IMR-90 (cell line): ENCODE measurements around the gene ARL5C. TPM values are rescaled to one million over a fixed set of nuclear protein-coding genes. Genes with fewer than 3 reads are reported as not detected.

Experiments
- ATAC-seq: fragments of 200-7000 bp; cut with Tn5 transposase; 2 replicates; pipeline ENCODE4 v1.9.1; 2020; ENCODE audit warnings: low read depth, mild to moderate bottlenecking, moderate library complexity
- BruUV-seq: library from RNA; stranded (reverse); fragments of 400-500 nt; replicated peaks from 2 replicates; lab custom pipeline; 2021; lab: Mats Ljungman, UMichigan
- CTCF ChIA-PET: fragments of 300-600 bp; formaldehyde crosslinking; extraction: SDS; loops from one replicate; lab custom pipeline; 2021; ENCODE audit warnings: antibody characterized with exemption; lab: Yijun Ruan, JAX
- POLR2A ChIA-PET: fragments of 300-600 bp; sonication (Branson Sonifier 250); formaldehyde crosslinking; loops from one replicate; lab custom pipeline; 2022; ENCODE audit warnings: antibody characterized with exemption; ENCODE audit not compliant: unreplicated experiment; lab: Charles Lee
- DNase-seq: peaks from one replicate; pipeline ENCODE4 v3.0.0; 2013
- H2AFZ ChIP-seq: replicated peaks from 2 replicates; pipeline ENCODE3; 2013; ENCODE audit warnings: low read length, mild to moderate bottlenecking; ENCODE audit not compliant: poor library complexity
- H2AK5ac ChIP-seq: 2 replicates; pipeline ENCODE4 v1.6.1; 2013; ENCODE audit warnings: low read depth, low read length, inconsistent platforms
- H2AK9ac ChIP-seq: replicated peaks from 2 replicates; pipeline ENCODE3; 2013; ENCODE audit warnings: mild to moderate bottlenecking, low read depth, low read length, moderate library complexity; ENCODE audit not compliant: poor library complexity
- H2BK120ac ChIP-seq: 2 replicates; pipeline ENCODE4 v1.6.1; 2013; ENCODE audit warnings: low read depth, low read length, inconsistent platforms
- H2BK15ac ChIP-seq: 3 replicates; pipeline ENCODE4 v1.6.1; 2013; ENCODE audit warnings: low read depth, low read length, inconsistent platforms
- H2BK20ac ChIP-seq: 2 replicates; pipeline ENCODE4 v1.6.1; 2013; ENCODE audit warnings: low read depth, mild to moderate bottlenecking, inconsistent platforms, low read length, moderate library complexity
- H2BK5ac ChIP-seq: 2 replicates; pipeline ENCODE4 v1.6.1; 2013; ENCODE audit warnings: mild to moderate bottlenecking, low read depth, low read length, inconsistent platforms; ENCODE audit not compliant: poor library complexity, severe bottlenecking
- H3K14ac ChIP-seq: replicated peaks from 2 replicates; pipeline ENCODE4 v1.6.1; 2013; ENCODE audit warnings: low read depth, low read length, inconsistent platforms
- H3K18ac ChIP-seq: 2 replicates; pipeline ENCODE4 v1.6.1; 2013; ENCODE audit warnings: low read depth, low read length, control low read depth
- H3K23ac ChIP-seq: 2 replicates; pipeline ENCODE4 v1.6.1; 2013; ENCODE audit warnings: low read depth, low read length, inconsistent platforms
- H3K27ac ChIP-seq: 2 replicates; pipeline ENCODE4 v1.5.1; 2013; ENCODE audit warnings: mild to moderate bottlenecking, control low read depth, low read length; ENCODE audit not compliant: insufficient read depth
- H3K27me3 ChIP-seq: 2 replicates; pipeline ENCODE4 v1.6.1; 2013; ENCODE audit warnings: low read length; ENCODE audit not compliant: control insufficient read depth, insufficient read depth
- H3K36me3 ChIP-seq: 2 replicates; pipeline ENCODE4 v1.6.1; 2013; ENCODE audit warnings: low read length, mixed read lengths; ENCODE audit not compliant: control insufficient read depth, insufficient read depth
- H3K4ac ChIP-seq: 2 replicates; pipeline ENCODE4 v1.6.1; 2013; ENCODE audit warnings: low read depth, low read length, inconsistent platforms
- H3K4me1 ChIP-seq: 2 replicates; pipeline ENCODE4 v1.6.1; 2013; ENCODE audit warnings: low read length, mixed read lengths; ENCODE audit not compliant: control insufficient read depth, insufficient read depth
- H3K4me2 ChIP-seq: 2 replicates; pipeline ENCODE4 v1.6.1; 2013; ENCODE audit warnings: low read depth, mild to moderate bottlenecking, control low read depth, low read length, moderate library complexity
- H3K4me3 ChIP-seq: 2 replicates; pipeline ENCODE4 v1.5.1; 2013; ENCODE audit warnings: low read depth, mild to moderate bottlenecking, control low read depth, low read length, moderate library complexity; ENCODE audit not compliant: insufficient read depth
- H3K56ac ChIP-seq: 2 replicates; pipeline ENCODE4 v1.6.1; 2013; ENCODE audit warnings: low read length, inconsistent platforms; ENCODE audit not compliant: insufficient read depth; ENCODE audit errors: extremely low read depth
- H3K79me1 ChIP-seq, 2 experiments: 2 replicates each; pipeline ENCODE4 v1.6.1; 2013; ENCODE audit warnings: low read length in 2 of 2, inconsistent platforms in 1 of 2, low read depth in 1 of 2
- H3K9ac ChIP-seq: 2 replicates; pipeline ENCODE4 v1.6.1; 2013; ENCODE audit warnings: low read depth, low read length, control low read depth
- H3K9me1 ChIP-seq: 2 replicates; pipeline ENCODE4 v1.6.1; 2013; ENCODE audit warnings: low read length, inconsistent platforms; ENCODE audit not compliant: insufficient read depth
- H3K9me3 ChIP-seq: 2 replicates; pipeline ENCODE4 v1.6.1; 2013; ENCODE audit warnings: low read length; ENCODE audit not compliant: control insufficient read depth, insufficient read depth
- H4K20me1 ChIP-seq: 2 replicates; pipeline ENCODE4 v1.6.1; 2013; ENCODE audit warnings: low read length, inconsistent platforms; ENCODE audit not compliant: insufficient read depth
- H4K5ac ChIP-seq: 2 replicates; pipeline ENCODE4 v1.6.1; 2013; ENCODE audit warnings: mild to moderate bottlenecking, low read depth, low read length, control low read depth
- H4K8ac ChIP-seq, 2 experiments: 2 replicates each; pipeline ENCODE4 v1.6.1; 2013; ENCODE audit warnings: low read depth in 2 of 2, low read length in 2 of 2, control low read depth in 1 of 2, inconsistent platforms in 1 of 2
- H4K91ac ChIP-seq: 2 replicates; pipeline ENCODE4 v1.6.1; 2013; ENCODE audit warnings: low read depth, low read length, inconsistent platforms; ENCODE audit not compliant: insufficient read depth
- BHLHE40 ChIP-seq: fragments of 150-350 bp; IDR thresholded peaks from 2 replicates; pipeline ENCODE4 v1.6.1; 2016; ENCODE audit warnings: mild to moderate bottlenecking, low read depth, low read length
- CEBPB ChIP-seq: IDR thresholded peaks from 2 replicates; pipeline ENCODE4 v1.6.1; 2012; ENCODE audit warnings: low read depth, low read length, improper control_type of control experiment
- CHD1 ChIP-seq: IDR thresholded peaks from 2 replicates; pipeline ENCODE4 v1.6.1; 2012; ENCODE audit warnings: low read depth, low read length, improper control_type of control experiment
- FOS ChIP-seq: fragments of 150-350 bp; IDR thresholded peaks from 2 replicates; pipeline ENCODE4 v1.6.1; 2016; ENCODE audit warnings: low read depth, low read length
- MAFK ChIP-seq: IDR thresholded peaks from 2 replicates; pipeline ENCODE4 v1.6.1; 2012; ENCODE audit warnings: low read depth, low read length, improper control_type of control experiment
- MAZ ChIP-seq: IDR thresholded peaks from 2 replicates; pipeline ENCODE4 v1.6.1; 2012; ENCODE audit warnings: low read depth, mild to moderate bottlenecking, low read length, improper control_type of control experiment, moderate library complexity, borderline replicate concordance
- MXI1 ChIP-seq: IDR thresholded peaks from 2 replicates; pipeline ENCODE4 v1.6.1; 2012; ENCODE audit warnings: low read depth, mild to moderate bottlenecking, low read length, moderate library complexity, borderline replicate concordance
- NFE2L2 ChIP-seq: fragments of 150-350 bp; IDR thresholded peaks from 2 replicates; pipeline ENCODE4 v1.6.1; 2016; ENCODE audit warnings: low read depth, mild to moderate bottlenecking, low read length
- POLR2A ChIP-seq: IDR thresholded peaks from 2 replicates; pipeline ENCODE4 v1.6.1; 2012; ENCODE audit warnings: mild to moderate bottlenecking, low read depth, low read length
- RAD21 ChIP-seq: IDR thresholded peaks from 2 replicates; pipeline ENCODE4 v1.6.1; 2012; ENCODE audit warnings: low read length, improper control_type of control experiment
- RCOR1 ChIP-seq: IDR thresholded peaks from 2 replicates; pipeline ENCODE4 v1.6.1; 2012; ENCODE audit warnings: mild to moderate bottlenecking, low read length, improper control_type of control experiment; ENCODE audit not compliant: insufficient replicate concordance
- RFX5 ChIP-seq: IDR thresholded peaks from 2 replicates; pipeline ENCODE4 v1.8.0; 2012; ENCODE audit warnings: low read depth, mild to moderate bottlenecking, low read length, moderate library complexity
- SMC3 ChIP-seq: fragments of 150-350 bp; IDR thresholded peaks from 2 replicates; pipeline ENCODE4 v1.6.1; 2016; ENCODE audit warnings: low read depth, mild to moderate bottlenecking, antibody characterized with exemption, low read length, moderate library complexity
- WGBS, 2 experiments: methylation state at CpG; one replicate each; pipeline versions ENCODE4 v1.1.5 to v1.1.7; 2013; ENCODE audit warnings: missing lambda C conversion rate in 2 of 2; ENCODE audit not compliant: insufficient read length in 1 of 2; ENCODE audit errors: extremely low coverage in 2 of 2; 5-methylcytosine and 5-hydroxymethylcytosine counted together
- dilution Hi-C: fragments of 300-500 bp; cut with HindIII; formaldehyde crosslinking; loops from one replicate; pipeline ENCODE4 v1.14.3; 2018; ENCODE audit warnings: low sequenced_read_pairs; ENCODE audit not compliant: unreplicated experiment
- in situ Hi-C: fragments of 300-500 bp; cut with MboI; formaldehyde crosslinking; loops from 3 replicates; pipeline ENCODE4 v1.14.3; 2019; ENCODE audit warnings: low sequenced_read_pairs, inconsistent platforms, mixed read lengths
- intact Hi-C: fragments of 100-400 bp; cut with micrococcal nuclease; formaldehyde crosslinking; loops from 2 replicates; pipeline ENCODE4 v1.10.0; 2022
- polyA plus RNA-seq, 3 experiments: library from polyadenylated mRNA; depleted of rRNA; stranded (reverse); fragments of >200 nt; gene quantifications; 2 replicates each; pipeline ENCODE4 v1.2.3, GENCODE V29; 2012; ENCODE audit warnings: low replicate concordance in 1 of 3
- total RNA-seq: library from RNA; depleted of rRNA; stranded (reverse); fragments of >200 nt; gene quantifications from 2 replicates; pipeline ENCODE4 v1.2.3, GENCODE V29; 2012
- TF ChIP-seq, protein P1 (sequence below): conservative IDR thresholded peaks from 2 replicates; pipeline ENCODE4 v1.5.1; 2012; ENCODE audit warnings: mild to moderate bottlenecking, low read depth, low read length, improper control_type of control experiment
- TF ChIP-seq, protein P2 (sequence below): fragments of 150-350 bp; IDR thresholded peaks from 2 replicates; pipeline ENCODE4 v1.6.1; 2017; ENCODE audit warnings: mild to moderate bottlenecking, antibody characterized with exemption, low read length, low read depth
- TF ChIP-seq, protein P3 (sequence below): fragments of 150-350 bp; IDR thresholded peaks from 2 replicates; pipeline ENCODE4 v1.6.1; 2016; ENCODE audit warnings: low read depth, mild to moderate bottlenecking, low read length, moderate library complexity, borderline replicate concordance

The ARL5C gene
- total and polyA plus RNA-seq, 2 of the 4 experiments (the other 2 are of a cell fraction) = not detected

DNA sequence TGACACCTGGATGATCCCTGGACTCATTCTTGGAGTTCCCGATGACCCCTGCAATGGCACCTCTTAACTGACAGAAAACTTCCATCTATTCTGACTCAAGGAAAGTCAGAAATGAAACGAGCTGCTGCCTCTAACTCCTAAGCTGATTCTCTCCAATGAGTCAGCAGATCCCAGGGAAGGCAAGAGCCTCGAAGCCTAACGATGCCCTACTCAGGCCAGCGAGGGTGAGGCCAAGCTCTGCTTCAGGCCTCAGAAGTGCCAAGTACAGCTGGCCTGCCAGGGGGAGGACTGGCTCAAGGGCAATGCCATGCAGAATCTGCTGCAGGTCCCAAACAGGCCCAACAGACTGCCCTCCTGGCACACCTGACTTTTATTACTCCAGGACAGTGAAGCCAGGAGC is 50.8 kb downstream of the ARL5C start:
- Histone ChIP-seq H3K9me1 (peaks cover 13% of the 10 kb centered on the region), H2BK120ac (peak overlapping the region; percentile 81), H3K27me3 (peaks cover 28% of the 10 kb centered on the region), H3K36me3 (no peaks in the 10 kb centered on the region), H3K79me1 (no peaks in the 10 kb centered on the region), H3K27ac (peak overlapping the region; percentile 67; the same call in 1 of the 2 replicates), H4K8ac (peak overlapping the region; percentile 83 to 84), H2AK5ac (no peak overlapping the region), H3K9me3 (peaks cover 4% of the 10 kb centered on the region; the same call in 1 of the 2 replicates), H4K91ac (peak overlapping the region; percentile 26), H2AFZ (peak overlapping the region; percentile 89), H4K5ac (peak overlapping the region; percentile 60), H4K20me1 (no peaks in the 10 kb centered on the region), H2BK20ac (peak overlapping the region; percentile 79), H3K14ac (peak overlapping the region; percentile 74), H3K18ac (peak overlapping the region; percentile 65), H3K4ac (peak overlapping the region; percentile 70), H3K4me1 (peaks cover 7% of the 10 kb centered on the region), H3K4me2 (peak overlapping the region; percentile 64), H3K56ac (0 out of 2 replicates have a peak overlapping the region, but pooled peaks have one; percentile 15), H3K9ac (peak overlapping the region; percentile 62; the same call in 1 of the 2 replicates), H2BK5ac (peak overlapping the region; percentile 44), H3K23ac (peak overlapping the region; percentile 70; the same call in 1 of the 2 replicates), H2BK15ac (peak overlapping the region; percentile 43; the same call in 1 of the 3 replicates), H2AK9ac (peak overlapping the region; percentile 85), H3K4me3 (no peak overlapping the region)
- ChIA-PET POLR2A (interaction anchor here (1.4 kb wide), 1 partner anchor 9 kb away, joined by 4 read pairs; no protein-coding TSS in a partner anchor), CTCF (interaction anchor here (0.7 to 1.2 kb wide), 3 partner anchors 49 to 132 kb away, joined by 3 read pairs; no protein-coding TSS in a partner anchor)
- intact Hi-C loops (no loop called here), in situ Hi-C loops (no loop called here), dilution Hi-C loops (no loop called here)
- BruUV-seq = no TSS peak
- WGBS, 2 experiments = 39% methylated on average over 4 of the region's 5 CpGs; no CpG with 5 or more reads in 1 of the 2 experiments
- DNase-seq (peak; percentile 62), ATAC-seq (peak; percentile 93)
- TF ChIP-seq, protein P1, sequence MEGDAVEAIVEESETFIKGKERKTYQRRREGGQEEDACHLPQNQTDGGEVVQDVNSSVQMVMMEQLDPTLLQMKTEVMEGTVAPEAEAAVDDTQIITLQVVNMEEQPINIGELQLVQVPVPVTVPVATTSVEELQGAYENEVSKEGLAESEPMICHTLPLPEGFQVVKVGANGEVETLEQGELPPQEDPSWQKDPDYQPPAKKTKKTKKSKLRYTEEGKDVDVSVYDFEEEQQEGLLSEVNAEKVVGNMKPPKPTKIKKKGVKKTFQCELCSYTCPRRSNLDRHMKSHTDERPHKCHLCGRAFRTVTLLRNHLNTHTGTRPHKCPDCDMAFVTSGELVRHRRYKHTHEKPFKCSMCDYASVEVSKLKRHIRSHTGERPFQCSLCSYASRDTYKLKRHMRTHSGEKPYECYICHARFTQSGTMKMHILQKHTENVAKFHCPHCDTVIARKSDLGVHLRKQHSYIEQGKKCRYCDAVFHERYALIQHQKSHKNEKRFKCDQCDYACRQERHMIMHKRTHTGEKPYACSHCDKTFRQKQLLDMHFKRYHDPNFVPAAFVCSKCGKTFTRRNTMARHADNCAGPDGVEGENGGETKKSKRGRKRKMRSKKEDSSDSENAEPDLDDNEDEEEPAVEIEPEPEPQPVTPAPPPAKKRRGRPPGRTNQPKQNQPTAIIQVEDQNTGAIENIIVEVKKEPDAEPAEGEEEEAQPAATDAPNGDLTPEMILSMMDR = no peak
- TF ChIP-seq RCOR1 (no peak), POLR2A (no peak), CEBPB (no peak), SMC3 (no peak), FOS (no peak), NFE2L2 (peak; percentile 80; the same call in 1 of the 2 replicates), BHLHE40 (no peak), RFX5 (no peak), CHD1 (no peak), MAZ (no peak), RAD21 (no peak), MAFK (peak; percentile 64), MXI1 (no peak)
- TF ChIP-seq, protein P2, sequence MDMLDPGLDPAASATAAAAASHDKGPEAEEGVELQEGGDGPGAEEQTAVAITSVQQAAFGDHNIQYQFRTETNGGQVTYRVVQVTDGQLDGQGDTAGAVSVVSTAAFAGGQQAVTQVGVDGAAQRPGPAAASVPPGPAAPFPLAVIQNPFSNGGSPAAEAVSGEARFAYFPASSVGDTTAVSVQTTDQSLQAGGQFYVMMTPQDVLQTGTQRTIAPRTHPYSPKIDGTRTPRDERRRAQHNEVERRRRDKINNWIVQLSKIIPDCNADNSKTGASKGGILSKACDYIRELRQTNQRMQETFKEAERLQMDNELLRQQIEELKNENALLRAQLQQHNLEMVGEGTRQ = peak; percentile 35; the same call in 1 of the 2 replicates
- TF ChIP-seq, protein P3, sequence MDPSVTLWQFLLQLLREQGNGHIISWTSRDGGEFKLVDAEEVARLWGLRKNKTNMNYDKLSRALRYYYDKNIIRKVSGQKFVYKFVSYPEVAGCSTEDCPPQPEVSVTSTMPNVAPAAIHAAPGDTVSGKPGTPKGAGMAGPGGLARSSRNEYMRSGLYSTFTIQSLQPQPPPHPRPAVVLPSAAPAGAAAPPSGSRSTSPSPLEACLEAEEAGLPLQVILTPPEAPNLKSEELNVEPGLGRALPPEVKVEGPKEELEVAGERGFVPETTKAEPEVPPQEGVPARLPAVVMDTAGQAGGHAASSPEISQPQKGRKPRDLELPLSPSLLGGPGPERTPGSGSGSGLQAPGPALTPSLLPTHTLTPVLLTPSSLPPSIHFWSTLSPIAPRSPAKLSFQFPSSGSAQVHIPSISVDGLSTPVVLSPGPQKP = no peak
